Rectal smooth muscle tissue (tissue), 1 donor: ENCODE results near the gene CPEB4.

ENCODE experiments used
- H3K27ac ChIP-seq: one replicate; pipeline ENCODE4 v1.7.0; 2013; ENCODE audit warnings: low read depth, low read length, inconsistent platforms
- H3K27me3 ChIP-seq: one replicate; pipeline ENCODE4 v1.7.0; 2013; ENCODE audit warnings: low read length; ENCODE audit not compliant: control insufficient read depth, insufficient read depth
- H3K36me3 ChIP-seq: one replicate; pipeline ENCODE4 v1.7.0; 2013; ENCODE audit warnings: low read length; ENCODE audit not compliant: control insufficient read depth, insufficient read depth
- H3K4me1 ChIP-seq: one replicate; pipeline ENCODE4 v1.7.0; 2013; ENCODE audit warnings: low read length; ENCODE audit not compliant: control insufficient read depth, insufficient read depth
- H3K4me3 ChIP-seq: one replicate; pipeline ENCODE4 v1.7.0; 2013; ENCODE audit warnings: low read length
- H3K9ac ChIP-seq: one replicate; pipeline ENCODE4 v1.7.0; 2013; ENCODE audit warnings: low read length

Gene CPEB4

DNA sequence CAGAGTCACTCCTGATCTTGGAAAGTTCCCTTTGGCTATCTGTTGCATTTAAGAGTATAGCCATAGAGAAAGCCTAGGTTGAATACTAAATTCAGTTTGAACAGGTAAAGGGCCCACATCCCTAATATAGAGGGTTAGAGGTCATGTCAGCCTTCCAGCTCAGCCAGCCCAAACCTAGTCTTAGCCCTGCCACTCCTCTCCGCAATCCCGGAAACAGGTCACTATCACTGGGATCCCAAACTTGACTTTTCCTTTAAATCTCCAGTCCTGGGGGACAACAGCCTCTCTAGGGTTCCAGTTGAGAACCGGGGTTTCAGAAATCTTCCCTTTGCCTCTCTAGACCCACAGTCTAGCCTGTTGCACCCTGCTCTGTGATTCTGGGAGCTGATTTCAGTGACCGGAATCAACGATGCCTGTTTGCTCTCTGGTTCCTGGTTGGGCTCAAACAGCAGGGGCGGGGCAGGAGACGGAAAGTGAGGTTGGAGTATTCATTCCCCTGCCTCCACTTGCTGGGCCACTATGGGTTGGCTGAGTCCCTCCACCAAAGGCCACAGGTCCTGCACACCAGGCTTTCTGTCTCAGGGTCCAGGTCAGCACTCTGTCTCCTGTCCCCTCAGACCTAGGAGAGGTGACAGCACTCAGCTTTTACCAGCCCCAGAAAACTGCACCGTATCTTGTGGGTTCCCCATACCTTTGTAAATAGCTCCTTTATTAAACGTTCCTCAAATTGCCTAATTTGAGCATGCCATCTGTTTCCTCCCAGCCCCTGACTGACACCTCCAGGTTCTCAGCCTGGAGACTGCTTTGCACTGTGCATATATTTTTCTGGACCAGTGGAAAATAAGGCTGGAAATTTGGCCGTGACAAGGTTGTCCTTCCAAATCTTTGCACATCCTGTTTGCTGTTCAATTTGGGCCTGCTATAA, 23.8 kb upstream of the CPEB4 start:
- Histone ChIP-seq H3K4me3 (no peak overlapping the region), H3K36me3 (no peaks in the 10 kb centered on the region), H3K9ac (no peak overlapping the region), H3K27me3 (no peaks in the 10 kb centered on the region), H3K4me1 (no peaks in the 10 kb centered on the region), H3K27ac (no peak overlapping the region)

DNA sequence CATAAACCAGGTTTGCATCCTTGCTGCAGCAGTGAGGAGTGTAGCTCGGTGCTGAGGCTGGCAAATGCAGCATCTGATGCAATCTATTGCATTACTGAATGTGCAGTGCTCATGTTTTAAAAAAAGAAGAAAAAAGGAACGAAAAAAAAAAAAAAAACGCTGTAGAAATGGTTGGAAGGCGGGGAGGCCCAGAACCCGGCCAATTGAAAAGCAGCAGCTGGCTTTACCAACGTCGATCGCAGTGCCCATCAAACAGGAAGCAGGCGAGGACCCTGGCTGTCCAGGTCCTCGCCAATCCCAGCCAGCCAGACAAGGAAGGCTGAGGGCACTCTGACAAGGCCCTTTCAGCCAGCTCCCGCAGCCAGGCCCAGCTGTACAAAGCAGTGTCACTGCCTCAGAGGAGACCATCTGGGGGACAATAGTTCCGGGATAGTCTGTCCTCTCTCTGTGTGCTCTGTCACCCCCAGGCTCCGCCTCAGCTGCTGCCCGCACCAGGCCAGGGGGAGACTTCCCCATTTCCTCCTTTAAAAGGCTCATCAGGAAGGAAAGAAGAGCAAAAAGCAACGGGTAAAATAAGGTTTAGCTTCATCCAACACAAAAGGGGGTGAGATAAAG, 21.8 kb upstream of the CPEB4 start:
- no peaks in the 10 kb centered on the region for H3K36me3 ChIP-seq
- no peak overlapping the region for H3K27ac ChIP-seq
- no peak overlapping the region for H3K9ac ChIP-seq
- no peak overlapping the region for H3K4me3 ChIP-seq
- no peaks in the 10 kb centered on the region for H3K4me1 ChIP-seq
- no peaks in the 10 kb centered on the region for H3K27me3 ChIP-seq

DNA sequence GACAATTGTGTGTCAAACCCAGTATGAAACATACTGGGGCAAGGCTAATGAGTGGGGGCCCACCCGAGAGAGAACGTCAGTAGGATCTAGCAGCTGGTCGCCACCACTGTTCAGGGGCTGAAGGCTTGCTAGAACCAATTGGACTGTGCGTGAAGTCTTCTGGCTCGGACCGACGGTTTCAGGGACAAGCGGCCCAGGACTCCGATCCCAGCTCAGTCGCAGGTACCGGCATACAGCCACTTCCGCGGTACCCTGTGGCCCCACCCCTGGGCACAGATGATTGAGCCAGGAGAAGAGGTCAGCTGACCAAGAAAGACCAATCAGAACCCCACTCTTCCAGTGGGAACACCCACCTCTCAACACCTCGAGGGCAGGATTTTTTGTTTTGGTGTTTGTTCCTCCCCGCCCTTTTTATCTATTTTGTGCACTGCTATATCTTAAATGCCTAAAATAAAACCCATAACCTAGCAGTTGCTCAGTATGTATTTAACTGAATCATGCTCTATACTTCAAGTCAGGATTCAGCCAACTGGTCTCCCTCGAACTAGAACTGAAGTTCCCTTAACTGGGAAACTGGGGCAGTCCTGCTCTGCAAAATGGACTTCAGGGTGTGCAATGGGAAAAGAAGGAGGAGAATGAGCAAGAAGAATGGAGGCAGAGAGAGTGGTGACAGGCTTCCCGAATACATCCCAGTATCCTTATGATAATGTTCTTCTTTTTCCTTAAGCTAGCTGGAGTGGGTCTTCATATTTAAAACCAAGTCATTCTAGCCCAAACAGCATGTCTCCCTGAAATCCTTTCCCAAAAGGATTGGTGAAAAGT, 21.1 kb upstream of the CPEB4 start:
- Histone ChIP-seq H3K36me3 (no peaks in the 10 kb centered on the region), H3K4me1 (no peaks in the 10 kb centered on the region), H3K27me3 (no peaks in the 10 kb centered on the region), H3K4me3 (no peak overlapping the region), H3K9ac (no peak overlapping the region), H3K27ac (no peak overlapping the region)

DNA sequence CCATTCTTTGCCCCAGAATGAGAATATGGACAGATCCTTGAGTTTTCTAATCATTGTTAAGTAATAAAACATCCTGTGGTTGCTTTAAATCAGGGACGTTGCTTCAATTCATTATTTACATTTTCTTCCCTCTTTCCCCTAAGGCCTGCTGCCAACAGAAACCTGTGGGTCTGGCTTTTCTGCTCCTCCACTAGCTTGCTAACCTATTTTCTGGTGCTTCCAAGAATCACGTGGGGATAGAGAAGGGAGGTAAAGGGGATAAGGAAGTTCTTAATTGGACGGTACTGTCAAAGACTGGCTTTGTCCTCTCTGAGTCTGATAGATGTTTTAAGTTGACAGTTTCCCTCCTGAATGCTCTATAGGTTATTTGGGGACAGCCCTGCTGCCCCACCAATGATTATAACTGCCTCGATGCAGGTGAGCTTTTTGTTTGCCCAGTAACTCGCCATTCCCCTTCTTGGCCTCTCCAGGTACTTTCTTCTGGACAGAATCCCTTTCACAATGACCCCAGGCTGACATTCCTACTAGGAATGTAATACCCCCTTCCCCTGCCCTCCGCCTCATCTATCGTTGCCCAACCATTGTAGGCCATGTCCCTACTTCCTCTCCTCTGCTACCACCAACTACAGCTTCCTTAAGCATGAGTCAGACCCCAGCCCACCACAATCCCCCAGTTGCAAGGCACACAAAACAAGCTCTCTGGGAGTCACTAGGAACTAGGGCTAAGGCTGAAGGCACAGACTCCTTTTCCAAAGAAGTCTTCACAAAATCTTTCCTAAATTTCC, 19.9 kb upstream of the CPEB4 start:
- H3K27me3 ChIP-seq: no peaks in the 10 kb centered on the region
- no peaks in the 10 kb centered on the region for H3K36me3 ChIP-seq
- H3K4me3 ChIP-seq: no peak overlapping the region
- H3K27ac ChIP-seq: no peak overlapping the region
- H3K4me1 ChIP-seq: no peaks in the 10 kb centered on the region
- H3K9ac ChIP-seq: no peak overlapping the region

DNA sequence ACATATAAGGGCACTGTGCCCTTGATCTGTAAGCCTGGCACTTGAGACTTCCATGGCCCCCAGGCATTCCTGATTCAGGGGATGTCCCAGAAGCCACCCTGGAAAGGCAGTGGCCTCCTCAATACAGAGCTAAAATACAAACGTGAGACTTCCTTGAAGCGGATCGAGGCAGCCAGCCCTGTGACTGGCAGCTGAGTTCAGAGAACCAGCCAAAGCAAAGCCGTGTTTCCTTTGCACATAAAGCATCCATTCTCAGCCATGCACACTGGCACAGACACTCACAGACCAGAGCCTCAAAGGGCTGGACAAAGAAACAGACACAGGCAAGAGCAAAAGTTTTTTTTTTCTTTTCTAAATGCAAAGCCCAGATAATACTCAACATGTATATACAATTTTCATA, 18.8 kb upstream of the CPEB4 start:
- Histone ChIP-seq H3K4me3 (no peak overlapping the region), H3K9ac (no peak overlapping the region), H3K27me3 (no peaks in the 10 kb centered on the region), H3K4me1 (no peaks in the 10 kb centered on the region), H3K27ac (no peak overlapping the region), H3K36me3 (no peaks in the 10 kb centered on the region)

DNA sequence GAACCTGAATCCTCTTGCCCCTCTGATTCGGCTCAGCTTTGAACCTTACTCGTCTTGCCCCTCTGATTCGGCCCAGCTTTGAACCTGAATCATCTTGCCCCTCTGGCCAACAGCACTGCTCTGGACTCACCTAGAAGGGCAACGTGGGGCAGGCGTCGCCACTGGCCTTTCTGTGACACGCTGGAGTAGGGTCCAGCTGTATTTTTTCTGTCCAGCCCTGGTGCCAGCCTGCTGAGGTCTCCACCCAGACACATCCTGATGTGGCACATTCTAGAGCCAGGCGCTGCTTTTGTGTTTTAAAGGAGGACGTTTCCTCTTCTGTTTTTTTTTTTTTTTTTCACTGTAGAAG, 15.2 kb upstream of the CPEB4 start:
- Histone ChIP-seq H3K4me3 (no peak overlapping the region), H3K4me1 (no peaks in the 10 kb centered on the region), H3K27ac (no peak overlapping the region), H3K36me3 (no peaks in the 10 kb centered on the region), H3K27me3 (no peaks in the 10 kb centered on the region), H3K9ac (no peak overlapping the region)

DNA sequence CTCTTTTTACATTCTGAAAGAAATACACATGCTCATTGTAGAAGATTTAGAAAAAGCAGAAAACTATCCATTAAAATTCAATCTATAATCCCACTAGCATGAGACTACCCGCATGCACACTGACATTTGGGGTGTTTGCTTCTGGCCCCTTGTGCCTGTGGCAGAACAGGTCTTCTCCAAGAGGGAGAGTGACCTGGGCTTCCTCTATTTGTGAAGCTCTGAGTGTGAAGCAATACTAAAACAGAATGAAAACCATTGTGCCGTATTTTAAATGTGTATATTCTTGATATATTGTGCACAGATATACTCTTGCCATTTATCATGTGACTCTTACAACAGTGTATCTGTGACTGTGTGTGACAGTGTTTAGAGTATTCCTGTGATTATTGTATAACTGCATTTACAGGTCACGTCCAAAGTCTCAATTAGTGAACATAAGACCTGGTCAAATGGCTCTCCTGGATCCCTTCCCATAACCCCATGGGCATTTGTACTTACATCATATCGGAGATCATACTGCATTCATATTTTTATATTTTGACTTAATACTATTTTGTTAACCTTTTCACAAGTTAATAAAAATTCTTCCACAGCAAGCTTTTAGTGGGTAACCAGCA, 14.7 kb upstream of the CPEB4 start:
- Histone ChIP-seq H3K9ac (no peak overlapping the region), H3K4me3 (no peak overlapping the region), H3K27me3 (no peaks in the 10 kb centered on the region), H3K4me1 (no peaks in the 10 kb centered on the region), H3K27ac (no peak overlapping the region), H3K36me3 (no peaks in the 10 kb centered on the region)

DNA sequence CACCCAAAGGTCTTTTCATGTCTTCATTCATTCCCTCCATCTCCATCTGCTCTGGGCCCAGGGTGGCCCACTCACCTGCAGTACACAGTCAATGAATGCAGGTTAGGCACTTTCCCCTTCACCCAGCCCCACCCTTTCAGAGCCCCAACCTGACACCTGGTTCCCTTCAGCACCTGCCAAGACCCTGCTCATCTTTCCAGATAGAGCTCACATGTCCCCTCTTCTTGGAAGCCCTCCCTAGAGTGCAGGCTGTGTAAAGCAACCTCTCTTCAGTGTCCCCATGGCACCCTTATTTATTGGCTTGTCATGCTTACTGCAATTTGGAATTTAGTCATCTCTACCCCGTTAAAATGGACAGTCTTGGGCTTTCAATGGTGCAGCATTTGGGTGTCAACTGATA, 13.0 kb upstream of the CPEB4 start:
- Histone ChIP-seq H3K27me3 (no peaks in the 10 kb centered on the region), H3K27ac (no peak overlapping the region), H3K9ac (no peak overlapping the region), H3K4me1 (no peaks in the 10 kb centered on the region), H3K36me3 (no peaks in the 10 kb centered on the region), H3K4me3 (no peak overlapping the region)

DNA sequence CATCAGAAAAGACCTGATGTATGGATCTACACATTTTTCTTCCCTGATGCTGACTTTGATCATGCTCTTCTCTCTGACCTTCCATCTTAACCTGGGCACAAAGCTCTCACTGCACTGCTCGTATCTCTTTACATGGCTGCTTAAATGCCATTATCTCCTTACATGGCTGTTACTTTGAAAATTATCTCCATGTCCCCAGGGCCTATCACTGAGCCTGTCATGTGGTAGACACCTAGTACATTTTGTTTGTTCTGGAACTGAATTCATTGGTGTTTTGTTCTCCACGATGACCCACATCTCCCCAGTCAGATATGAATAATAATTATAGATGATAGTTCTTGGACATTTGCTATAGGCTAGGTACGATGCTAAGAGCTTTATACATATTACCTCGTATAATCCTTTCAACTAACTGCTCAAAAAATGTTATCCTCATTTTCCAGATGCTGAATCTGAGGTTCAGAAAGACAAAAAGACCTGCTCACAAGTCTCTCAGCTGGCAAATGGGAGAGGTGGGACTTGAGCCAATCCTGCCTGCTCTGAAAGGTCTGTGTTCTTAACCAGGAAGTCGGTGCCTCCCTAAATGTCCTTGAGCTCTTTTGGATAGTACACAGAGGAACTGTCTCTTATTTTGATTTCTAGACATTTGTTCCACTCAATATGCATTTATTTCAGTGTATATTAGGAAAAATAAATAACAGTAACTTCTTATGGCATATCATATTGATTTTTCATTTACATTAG, 9.8 kb upstream of the CPEB4 start:
- Histone ChIP-seq H3K27me3 (no peaks in the 10 kb centered on the region), H3K9ac (no peak overlapping the region), H3K27ac (no peak overlapping the region), H3K4me1 (no peaks in the 10 kb centered on the region), H3K4me3 (no peak overlapping the region), H3K36me3 (no peaks in the 10 kb centered on the region)

DNA sequence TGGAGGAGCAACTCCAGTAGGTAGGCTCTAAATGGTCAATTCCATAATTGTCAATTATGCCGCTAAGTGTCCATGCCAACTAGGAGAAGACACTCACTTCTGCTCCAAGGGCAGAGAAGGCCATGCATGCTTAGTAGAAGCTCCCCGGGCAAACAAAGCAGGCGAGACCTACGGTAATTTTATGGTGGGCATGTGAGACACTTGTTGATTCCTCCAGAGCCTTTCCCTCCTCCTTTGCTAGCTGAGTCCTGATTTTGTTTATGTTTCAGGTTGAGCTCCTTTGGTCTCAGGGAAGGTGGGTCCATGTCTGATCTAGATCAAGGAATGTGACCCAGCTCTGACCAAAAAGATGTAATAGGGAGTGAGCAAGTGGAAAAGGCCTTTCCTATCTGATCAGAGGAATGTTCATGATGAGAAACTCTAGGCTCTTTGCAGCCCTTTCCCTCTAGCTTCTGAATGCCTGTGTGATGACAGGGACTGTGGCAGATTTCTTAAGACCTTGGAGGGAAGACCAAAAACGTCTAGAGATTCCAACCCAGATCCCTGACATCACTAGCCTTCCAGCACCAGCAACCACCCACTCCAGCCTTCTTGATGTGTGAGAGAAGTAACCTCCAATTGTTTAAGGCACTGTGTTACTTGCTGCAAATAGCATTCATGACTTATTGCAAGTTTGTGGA, 7.7 kb upstream of the CPEB4 start:
- H3K27ac ChIP-seq: no peak overlapping the region
- H3K9ac ChIP-seq: no peak overlapping the region
- no peaks in the 10 kb centered on the region for H3K27me3 ChIP-seq
- no peaks in the 10 kb centered on the region for H3K4me1 ChIP-seq
- H3K36me3 ChIP-seq: no peaks in the 10 kb centered on the region
- no peak overlapping the region for H3K4me3 ChIP-seq
